RKO (cell line): ENCODE data around the gene C11orf52.

Experiments used
- DNase-seq: peaks from one replicate; pipeline ENCODE4 v3.0.0-alpha.2; 2016; ENCODE audit warnings: low spot score

The C11orf52 gene

DNA sequence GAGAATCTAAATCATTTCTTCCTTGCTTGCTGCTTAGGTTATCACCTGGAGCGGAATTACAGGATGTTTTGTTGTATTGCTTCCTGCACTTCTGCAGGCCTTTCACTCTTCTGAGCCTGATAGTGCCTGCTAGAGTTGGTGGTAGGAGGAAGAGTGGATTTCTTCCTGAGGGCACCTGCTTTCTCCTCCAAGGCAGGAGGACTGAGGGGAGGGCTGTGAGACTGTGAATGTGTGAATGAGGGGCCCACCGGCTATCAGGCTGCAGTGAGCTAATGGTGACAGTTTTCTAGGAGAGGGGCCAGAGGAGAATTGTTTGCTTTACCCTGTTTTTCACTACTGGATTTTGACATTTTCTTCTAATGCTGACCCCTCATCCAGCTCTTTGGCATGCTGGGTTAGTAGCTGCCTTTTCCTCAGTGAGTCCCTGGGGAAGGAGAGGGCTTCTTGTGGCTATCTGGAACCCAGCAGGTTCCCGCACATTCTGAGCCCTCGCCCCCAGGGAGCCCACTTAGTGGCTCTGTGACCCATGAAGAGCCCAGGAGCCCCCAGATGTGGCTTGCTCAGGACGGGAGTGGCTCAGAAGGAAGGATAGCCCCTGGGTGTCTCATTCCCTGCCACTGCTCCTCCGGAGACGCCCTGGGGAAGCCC is 57.5 kb downstream of the C11orf52 start:
- no peak for DNase-seq
